ENCODE results near the gene TRIM44. TPM values are rescaled to one million over a fixed set of nuclear protein-coding genes. Genes with fewer than 3 reads are reported as not detected.

Gene TRIM44
- total and polyA plus RNA-seq, 10 of the 15 experiments (the other 5 are each of a cell fraction or from before 2014, with no cell fraction given), result 6.7 to 93.0 (median 27.6) TPM

- TF ChIP-seq IRF4 (IDR thresholded peaks at IDR 0.05; ENCODE audit: low read depth, low read length) (no peak), TAF1 (IDR thresholded peaks at IDR 0.05; ENCODE audit: borderline replicate concordance, low read depth, low read length) (no peak), ZZZ3 (IDR thresholded peaks at IDR 0.05; ENCODE audit: control insufficient read depth, insufficient read length, low read depth) (no peak), KAT2A (conservative IDR thresholded peaks at IDR 0.05; ENCODE audit: control insufficient read depth, low read depth, low read length) (no peak), SMAD1 (IDR thresholded peaks at IDR 0.05; ENCODE audit: low read depth, partially characterized antibody) (no peak)
- TF ChIP-seq, protein P1, sequence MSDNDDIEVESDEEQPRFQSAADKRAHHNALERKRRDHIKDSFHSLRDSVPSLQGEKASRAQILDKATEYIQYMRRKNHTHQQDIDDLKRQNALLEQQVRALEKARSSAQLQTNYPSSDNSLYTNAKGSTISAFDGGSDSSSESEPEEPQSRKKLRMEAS (IDR thresholded peaks at IDR 0.05; ENCODE audit: low read depth, low read length), result no peak
These were observed 123.6 kb downstream of the TRIM44 start (continued) for GRCh38 chr11:35786188-35786587.

DNA sequence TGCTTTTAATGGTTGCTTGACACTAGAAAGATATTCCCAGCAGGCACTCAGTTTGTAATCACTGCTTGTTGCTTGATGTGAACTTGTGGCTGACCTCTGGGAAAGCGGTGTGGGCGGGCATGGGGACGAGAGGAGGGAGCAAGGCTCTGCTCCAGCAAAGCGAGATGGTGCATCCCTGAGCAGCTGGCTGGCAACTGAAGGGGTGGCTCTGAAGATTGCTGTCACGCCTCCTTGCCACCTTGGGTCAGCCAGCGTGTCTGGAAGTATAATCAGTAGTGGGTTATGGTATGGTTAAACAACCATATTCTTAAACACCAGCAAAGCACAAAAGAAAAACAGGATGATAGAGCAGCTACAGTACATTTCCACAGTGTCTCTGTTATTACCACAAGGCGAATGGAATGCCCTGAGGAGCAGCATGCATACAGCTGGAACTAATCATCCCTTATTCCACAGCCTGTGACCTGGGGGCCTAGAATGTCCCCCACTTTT lies 124.5 kb downstream of the TRIM44 start:
- ChIA-PET SMC1A (ENCODE audit: uncharacterized antibody, unreplicated experiment) (interaction anchor here (1.4 to 3.7 kb wide), 4 partner anchors 11 to 65 kb away, joined by 3 to 21 read pairs (median 18); no protein-coding TSS in a partner anchor), CTCF (interaction anchor here (1.7 to 3.7 kb wide), 3 partner anchors 26 to 35 kb away, joined by 4 to 26 read pairs (median 4); no protein-coding TSS in a partner anchor), RAD21 (ENCODE audit: unreplicated experiment) (no interaction called here), POLR2A (no interaction called here)
- ATAC-seq, result no peak
- intact Hi-C loops (cut with micrococcal nuclease; ENCODE audit: unreplicated experiment), result no loop called here
- H3K4me1 ChIP-seq (ENCODE audit: control insufficient read depth, insufficient read depth, low read length), result peaks cover 17% of the 10 kb centered on the region
- H2AFZ ChIP-seq (ENCODE audit: control insufficient read depth, low read depth, low read length), result no peak overlapping the region
- no peak overlapping the region for H3K9ac ChIP-seq (ENCODE audit: control insufficient read depth, insufficient read depth, low read length)
- in situ Hi-C loops (cut with MboI), result no loop called here
- H3K79me2 ChIP-seq (ENCODE audit: control insufficient read depth, insufficient read depth, low read length), result peaks cover 10% of the 10 kb centered on the region
- FAIRE-seq, result no peak
- H3K9me3 ChIP-seq (replicated peaks; ENCODE audit: control insufficient read depth, insufficient read depth, low read length), result no peaks in the 10 kb centered on the region
- H3K4me2 ChIP-seq (ENCODE audit: control insufficient read depth, insufficient read depth), result no peak overlapping the region
- H3K27ac ChIP-seq (ENCODE audit: control insufficient read depth, insufficient read depth), result no peak overlapping the region
- H3K36me3 ChIP-seq (ENCODE audit: control insufficient read depth in 2 of 2, insufficient read depth in 2 of 2, low read length in 1 of 2), result peaks cover 1 to 3% of the 10 kb centered on the region in 2 experiments; a peak in 1 of 4 replicates
- 84% methylated on average over 7 of the region's 7 CpGs for WGBS (ENCODE audit: insufficient coverage, insufficient replicate concordance, low lambda C conversion rate, missing lambda C conversion rate)
- H3K27me3 ChIP-seq (replicated peaks in 1 of 2; ENCODE audit: control insufficient read depth in 2 of 2, insufficient read depth in 2 of 2, low read length in 1 of 2), result no peaks in the 10 kb centered on the region
- no peak overlapping the region for H3K4me3 ChIP-seq
- BruUV-seq (replicated peaks), result no TSS peak
- no peak for DNase-seq (ENCODE audit: low read depth, low spot score)
- H4K20me1 ChIP-seq (ENCODE audit: control insufficient read depth, insufficient read depth), result peaks cover 3% of the 10 kb centered on the region; the same call in 1 of the 2 replicates
- TF ChIP-seq CHD2 (IDR thresholded peaks at IDR 0.05; ENCODE audit: borderline replicate concordance, low read depth, low read length) (no peak), CBX5 (IDR thresholded peaks at IDR 0.05; ENCODE audit: low read depth) (no peak), HCFC1 (IDR thresholded peaks at IDR 0.05; ENCODE audit: low read length) (no peak), ZNF592 (IDR thresholded peaks at IDR 0.05) (no peak), ZNF687 (IDR thresholded peaks at IDR 0.05) (no peak), POLR2AphosphoS5 (IDR thresholded peaks at IDR 0.05; ENCODE audit: low read length) (no peak)
